IPS-18a (cell line): Measurements from ENCODE around the gene MRPL28.
"Not testable (repeated sequence)": the region's sequence is repeated elsewhere in the genome, so short reads cannot be mapped to it uniquely, and the experiment has no call there.

Experiments
- H3K27ac ChIP-seq: one replicate; pipeline ENCODE4 v1.5.1; 2013; ENCODE audit warnings: low read length
- H3K27me3 ChIP-seq: one replicate; pipeline ENCODE4 v1.6.1; 2013; ENCODE audit warnings: mild to moderate bottlenecking, low read length; ENCODE audit not compliant: control insufficient read depth, insufficient read depth
- H3K36me3 ChIP-seq: one replicate; pipeline ENCODE4 v1.6.1; 2013; ENCODE audit warnings: low read depth, low read length; ENCODE audit not compliant: control insufficient read depth
- H3K4me1 ChIP-seq: one replicate; pipeline ENCODE4 v1.6.1; 2013; ENCODE audit warnings: low read depth, low read length; ENCODE audit not compliant: control insufficient read depth
- H3K4me3 ChIP-seq: one replicate; pipeline ENCODE4 v1.5.1; 2013; ENCODE audit warnings: low read length
- H3K9ac ChIP-seq: one replicate; pipeline ENCODE4 v1.6.1; 2013; ENCODE audit warnings: mild to moderate bottlenecking, low read length, moderate library complexity
- H3K9me3 ChIP-seq: one replicate; pipeline ENCODE4 v1.6.1; 2013; ENCODE audit warnings: low read depth, low read length; ENCODE audit not compliant: control insufficient read depth

The MRPL28 gene

DNA sequence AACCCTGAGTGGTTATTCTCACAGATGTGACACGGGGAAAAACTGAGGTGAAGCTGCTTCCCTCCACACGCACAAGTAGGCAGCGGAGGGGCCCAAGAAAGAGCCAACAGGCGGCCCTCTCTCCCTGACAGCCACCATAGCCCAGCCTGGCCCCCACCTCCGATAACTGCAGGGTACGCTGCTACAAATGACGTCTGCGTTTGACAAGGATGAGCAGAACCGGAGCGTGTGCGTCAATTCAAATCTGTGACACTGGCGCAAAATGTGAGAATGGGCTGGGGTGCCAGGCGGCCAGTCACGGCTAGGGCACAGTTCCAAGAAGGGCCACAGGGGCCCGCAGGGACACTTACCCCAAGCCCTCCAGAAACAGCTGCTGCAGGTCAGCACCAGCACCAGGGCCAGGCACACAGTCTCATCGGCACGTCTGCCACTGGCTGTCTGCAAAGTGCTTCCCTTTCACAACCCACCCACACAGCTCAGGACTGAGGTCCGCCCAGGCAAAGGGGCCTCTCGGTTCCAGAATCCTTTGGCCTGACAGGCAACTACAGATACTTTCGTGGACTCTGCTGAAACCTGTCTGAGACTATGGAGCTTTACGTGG, 32.3 kb downstream of the MRPL28 start:
- Histone ChIP-seq H3K4me3 (no peak overlapping the region), H3K4me1 (no peaks in the 10 kb centered on the region), H3K27me3 (no peaks in the 10 kb centered on the region), H3K36me3 (no peaks in the 10 kb centered on the region), H3K9me3 (no peaks in the 10 kb centered on the region), H3K27ac (no peak overlapping the region), H3K9ac (no peak overlapping the region)

GRCh38 chr16:337437-337836, 32.9 kb downstream of the MRPL28 start:
- H3K27ac ChIP-seq = no peak overlapping the region
- no peaks in the 10 kb centered on the region for H3K36me3 ChIP-seq
- no peak overlapping the region for H3K9ac ChIP-seq
- H3K4me1 ChIP-seq = no peaks in the 10 kb centered on the region
- no peaks in the 10 kb centered on the region for H3K27me3 ChIP-seq
- no peaks in the 10 kb centered on the region for H3K9me3 ChIP-seq
- no peak overlapping the region for H3K4me3 ChIP-seq

- Histone ChIP-seq H3K27me3 (no peaks in the 10 kb centered on the region), H3K4me3 (no peak overlapping the region), H3K9me3 (no peaks in the 10 kb centered on the region), H3K4me1 (no peaks in the 10 kb centered on the region), H3K27ac (no peak overlapping the region), H3K36me3 (no peaks in the 10 kb centered on the region), H3K9ac (no peak overlapping the region)
These were observed 34.1 kb downstream of the MRPL28 start for GRCh38 chr16:336269-336668.

DNA sequence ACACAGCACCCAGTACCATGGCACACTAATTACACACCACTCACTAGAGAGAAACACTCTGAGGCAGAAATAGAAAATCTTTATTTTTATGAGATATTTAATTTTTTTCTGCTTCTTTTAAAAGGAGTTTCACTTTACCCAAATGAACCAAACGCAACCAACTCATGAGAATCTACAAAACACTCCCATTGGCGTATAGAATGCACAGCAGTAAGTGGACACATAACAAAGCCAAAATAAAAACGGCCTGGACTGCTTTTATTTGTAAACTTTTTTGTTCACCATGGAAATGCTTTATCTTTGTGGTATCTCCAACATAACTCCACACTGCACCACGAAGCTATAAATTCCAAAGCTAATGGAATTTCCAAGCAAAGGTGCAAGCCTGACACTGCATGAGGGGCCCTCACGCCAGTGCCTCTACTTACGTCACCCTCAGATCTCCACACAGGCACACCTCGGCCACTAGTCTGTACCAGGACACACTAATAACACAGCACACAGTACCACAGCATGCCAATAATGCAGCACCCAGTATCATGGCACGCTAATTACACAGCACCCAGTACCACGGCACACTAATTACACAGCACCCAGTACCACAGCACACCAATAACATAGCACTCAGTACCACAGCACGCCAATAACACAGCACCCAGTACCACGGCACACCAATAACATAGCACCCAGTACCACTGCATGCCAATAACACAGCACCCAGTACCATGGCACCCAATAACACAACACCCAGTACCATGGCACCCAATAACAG, 35.3 kb downstream of the MRPL28 start:
- H3K27me3 ChIP-seq, H3K36me3 ChIP-seq, H3K4me3 ChIP-seq, H3K4me1 ChIP-seq, H3K27ac ChIP-seq, H3K9me3 ChIP-seq, H3K9ac ChIP-seq: not testable (repeated sequence)

- not testable (repeated sequence) for H3K36me3 ChIP-seq, H3K27me3 ChIP-seq, H3K27ac ChIP-seq, H3K4me1 ChIP-seq, H3K9me3 ChIP-seq, H3K9ac ChIP-seq, H3K4me3 ChIP-seq
These were observed 36.0 kb downstream of the MRPL28 start for GRCh38 chr16:334164-334832.

DNA sequence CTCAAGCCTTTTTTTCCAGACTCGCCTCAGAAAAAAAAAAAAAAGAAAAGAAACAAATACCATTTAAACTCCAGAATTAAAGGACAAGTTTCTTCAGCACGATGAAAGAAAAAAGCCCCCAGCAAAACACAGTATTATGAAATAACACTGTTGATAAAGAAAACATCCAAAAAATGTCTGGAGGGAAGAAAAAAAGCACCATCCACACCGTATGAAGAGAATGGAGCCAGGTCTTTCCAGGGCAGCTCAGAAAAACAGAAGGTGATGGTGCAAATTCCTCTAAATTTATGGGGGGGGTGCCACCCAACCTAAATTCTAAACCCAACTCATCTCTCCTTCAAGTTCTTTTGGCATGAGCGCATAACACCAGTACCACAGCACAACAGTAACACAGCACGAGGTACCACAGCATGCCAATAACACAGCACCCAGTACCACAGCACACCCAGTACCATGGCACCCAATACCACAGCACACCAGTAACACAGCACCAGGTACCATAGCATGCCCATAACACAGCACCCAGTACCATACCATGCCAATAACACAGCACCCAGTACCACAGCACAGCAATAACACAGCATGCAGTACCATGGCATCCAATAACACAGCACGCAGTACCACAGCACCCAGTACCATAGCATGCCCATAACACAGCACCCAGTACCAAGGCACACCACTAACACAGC, 36.8 kb downstream of the MRPL28 start:
- Histone ChIP-seq H3K27me3 (no peaks in the 10 kb centered on the region), H3K9me3 (no peaks in the 10 kb centered on the region), H3K4me1 (no peaks in the 10 kb centered on the region), H3K9ac (no peak overlapping the region), H3K36me3 (no peaks in the 10 kb centered on the region), H3K27ac (no peak overlapping the region), H3K4me3 (no peak overlapping the region)

- not testable (repeated sequence) for H3K4me3 ChIP-seq, H3K27me3 ChIP-seq, H3K4me1 ChIP-seq, H3K9ac ChIP-seq, H3K9me3 ChIP-seq, H3K27ac ChIP-seq, H3K36me3 ChIP-seq
These were observed 39.0 kb downstream of the MRPL28 start for GRCh38 chr16:331181-331814.

- H3K4me1 ChIP-seq = no peaks in the 10 kb centered on the region
- no peak overlapping the region for H3K4me3 ChIP-seq
- no peaks in the 10 kb centered on the region for H3K36me3 ChIP-seq
- H3K9me3 ChIP-seq = no peaks in the 10 kb centered on the region
- H3K9ac ChIP-seq = no peak overlapping the region
- no peaks in the 10 kb centered on the region for H3K27me3 ChIP-seq
- H3K27ac ChIP-seq = no peak overlapping the region
These were observed 39.6 kb downstream of the MRPL28 start for GRCh38 chr16:330741-331140.

DNA sequence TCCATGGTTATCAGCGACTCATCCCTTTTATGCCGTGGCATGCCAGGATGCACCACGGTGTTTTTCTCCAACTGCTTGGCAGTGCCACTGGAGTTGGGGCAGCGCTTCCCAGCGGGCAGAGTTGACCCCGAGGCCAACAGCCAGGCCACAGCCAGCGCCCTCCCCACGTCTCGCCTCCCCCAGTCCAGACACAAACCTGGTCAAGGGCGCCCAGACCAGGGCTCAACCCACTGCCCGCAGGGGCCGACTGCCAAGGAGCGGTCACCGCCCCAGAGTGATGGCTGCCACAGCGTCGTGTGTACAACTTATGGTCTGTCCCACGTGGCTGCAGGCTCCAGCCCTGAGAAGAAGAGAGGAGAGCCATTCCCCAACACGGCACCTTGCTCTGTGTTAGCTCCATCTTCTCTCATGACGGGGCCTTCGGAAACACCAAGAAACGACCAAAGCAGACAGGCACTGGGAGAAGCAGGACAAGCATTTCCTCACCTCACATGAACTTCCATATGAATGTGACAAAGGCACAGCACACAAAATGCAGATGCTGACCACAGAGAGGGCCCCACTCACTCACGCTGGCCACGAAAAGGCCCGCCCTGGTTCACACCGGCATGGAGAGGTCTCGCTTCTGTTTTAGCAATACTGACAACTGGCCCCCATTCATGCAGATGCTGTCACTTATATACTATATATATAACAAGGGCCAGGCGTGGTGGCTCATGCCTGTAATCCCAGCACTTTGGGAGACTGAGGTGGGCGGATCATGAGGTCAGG, 44.8 kb downstream of the MRPL28 start:
- Histone ChIP-seq H3K9me3 (no peaks in the 10 kb centered on the region), H3K4me1 (peaks cover 5% of the 10 kb centered on the region), H3K27me3 (no peaks in the 10 kb centered on the region), H3K4me3 (no peak overlapping the region), H3K36me3 (no peaks in the 10 kb centered on the region), H3K9ac (no peak overlapping the region), H3K27ac (no peak overlapping the region)

GRCh38 chr16:324451-325334, 45.6 kb downstream of the MRPL28 start:
- no peak overlapping the region for H3K27ac ChIP-seq
- H3K36me3 ChIP-seq = no peaks in the 10 kb centered on the region
- no peaks in the 10 kb centered on the region for H3K27me3 ChIP-seq
- H3K9me3 ChIP-seq = no peaks in the 10 kb centered on the region
- no peak overlapping the region for H3K4me3 ChIP-seq
- H3K9ac ChIP-seq = no peak overlapping the region
- peaks cover 5% of the 10 kb centered on the region for H3K4me1 ChIP-seq
